Bronchial epithelial cell (primary cell): Measurements from ENCODE around the gene LONRF2. TPM values are rescaled to one million over a fixed set of nuclear protein-coding genes. Genes with fewer than 3 reads are reported as not detected.

Source experiments
- DNase-seq: peaks from one replicate; pipeline ENCODE4 v3.0.0-alpha.2; 2010; ENCODE audit warnings: low read depth
- FAIRE-seq: peaks from 2 replicates; lab custom pipeline; 2011; peaks lifted over from hg19 to GRCh38; lab: Jason Lieb, UNC
- H3K27me3 ChIP-seq: 2 replicates; pipeline ENCODE4 v1.5.1; 2011; ENCODE audit warnings: low read length; ENCODE audit not compliant: control insufficient read depth, insufficient read depth
- H3K36me3 ChIP-seq: 2 replicates; pipeline ENCODE4 v1.5.1; 2011; ENCODE audit warnings: low read length; ENCODE audit not compliant: control insufficient read depth, insufficient read depth
- H3K4me3 ChIP-seq: 2 replicates; pipeline ENCODE4 v1.5.1; 2011; ENCODE audit warnings: mild to moderate bottlenecking, low read depth, low read length, control low read depth
- total RNA-seq: library from RNA; depleted of rRNA; stranded (reverse); fragments of >200 nt; gene quantifications from 2 replicates; pipeline ENCODE4 v1.2.1, GENCODE V29; 2014
- TF ChIP-seq, protein P1 (sequence below): IDR thresholded peaks from 2 replicates; pipeline ENCODE4 v1.5.1; 2011; ENCODE audit warnings: mild to moderate bottlenecking, moderate library complexity, low read length, control low read depth, inconsistent platforms; ENCODE audit not compliant: insufficient read depth, severe bottlenecking

LONRF2 gene
- total RNA-seq, 1 donor from 2014 or later, result not detected

DNA sequence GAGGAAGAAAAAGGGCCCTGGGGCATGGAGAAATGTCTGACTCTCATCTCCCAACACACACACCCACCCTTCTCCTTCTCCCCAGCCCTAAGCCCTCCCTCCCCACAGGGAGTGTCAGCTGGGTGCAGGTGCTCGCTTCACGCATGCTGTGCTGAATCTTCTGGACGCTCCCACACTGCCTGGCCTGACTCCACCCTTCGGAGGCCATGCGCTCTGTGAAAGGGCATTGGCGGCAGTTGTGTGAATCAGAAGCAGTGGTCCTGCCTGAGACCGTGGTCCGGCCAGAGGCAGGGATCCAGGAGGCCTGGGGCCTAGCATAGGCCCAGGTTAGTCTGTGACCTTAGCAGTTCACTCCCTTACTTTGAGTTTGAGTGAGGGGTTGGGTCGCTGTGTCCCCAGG is 57.1 kb downstream of the LONRF2 start:
- H3K27me3 ChIP-seq, result no peaks in the 10 kb centered on the region
- TF ChIP-seq, protein P1, sequence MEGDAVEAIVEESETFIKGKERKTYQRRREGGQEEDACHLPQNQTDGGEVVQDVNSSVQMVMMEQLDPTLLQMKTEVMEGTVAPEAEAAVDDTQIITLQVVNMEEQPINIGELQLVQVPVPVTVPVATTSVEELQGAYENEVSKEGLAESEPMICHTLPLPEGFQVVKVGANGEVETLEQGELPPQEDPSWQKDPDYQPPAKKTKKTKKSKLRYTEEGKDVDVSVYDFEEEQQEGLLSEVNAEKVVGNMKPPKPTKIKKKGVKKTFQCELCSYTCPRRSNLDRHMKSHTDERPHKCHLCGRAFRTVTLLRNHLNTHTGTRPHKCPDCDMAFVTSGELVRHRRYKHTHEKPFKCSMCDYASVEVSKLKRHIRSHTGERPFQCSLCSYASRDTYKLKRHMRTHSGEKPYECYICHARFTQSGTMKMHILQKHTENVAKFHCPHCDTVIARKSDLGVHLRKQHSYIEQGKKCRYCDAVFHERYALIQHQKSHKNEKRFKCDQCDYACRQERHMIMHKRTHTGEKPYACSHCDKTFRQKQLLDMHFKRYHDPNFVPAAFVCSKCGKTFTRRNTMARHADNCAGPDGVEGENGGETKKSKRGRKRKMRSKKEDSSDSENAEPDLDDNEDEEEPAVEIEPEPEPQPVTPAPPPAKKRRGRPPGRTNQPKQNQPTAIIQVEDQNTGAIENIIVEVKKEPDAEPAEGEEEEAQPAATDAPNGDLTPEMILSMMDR, result no peak
- H3K36me3 ChIP-seq, result no peaks in the 10 kb centered on the region
- H3K4me3 ChIP-seq, result no peak overlapping the region
- no peak for DNase-seq
- FAIRE-seq, result no peak

DNA sequence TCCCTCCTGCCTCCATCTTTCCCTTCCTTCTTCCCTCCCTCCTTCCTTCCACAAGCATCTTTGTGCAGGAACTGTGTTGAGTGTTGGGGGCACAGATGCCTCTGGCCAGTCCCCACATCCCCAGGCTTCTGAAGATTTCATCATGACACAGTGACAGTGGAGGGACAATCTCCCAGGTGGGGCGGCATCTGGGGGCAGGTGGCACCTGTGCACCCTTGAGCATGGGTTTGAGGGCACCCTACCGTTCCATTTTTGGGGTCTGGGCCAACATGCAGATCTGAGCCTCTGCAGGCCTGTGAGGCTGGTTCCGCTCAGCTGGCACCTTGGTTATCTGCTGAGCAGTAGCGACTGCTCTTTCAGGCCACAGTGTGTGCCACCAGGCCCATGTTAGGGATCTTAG is 57.6 kb downstream of the LONRF2 start:
- Histone ChIP-seq H3K4me3 (no peak overlapping the region), H3K36me3 (no peaks in the 10 kb centered on the region), H3K27me3 (no peaks in the 10 kb centered on the region)
- DNase-seq (no peak), FAIRE-seq (no peak)
- TF ChIP-seq, protein P1, result no peak

DNA sequence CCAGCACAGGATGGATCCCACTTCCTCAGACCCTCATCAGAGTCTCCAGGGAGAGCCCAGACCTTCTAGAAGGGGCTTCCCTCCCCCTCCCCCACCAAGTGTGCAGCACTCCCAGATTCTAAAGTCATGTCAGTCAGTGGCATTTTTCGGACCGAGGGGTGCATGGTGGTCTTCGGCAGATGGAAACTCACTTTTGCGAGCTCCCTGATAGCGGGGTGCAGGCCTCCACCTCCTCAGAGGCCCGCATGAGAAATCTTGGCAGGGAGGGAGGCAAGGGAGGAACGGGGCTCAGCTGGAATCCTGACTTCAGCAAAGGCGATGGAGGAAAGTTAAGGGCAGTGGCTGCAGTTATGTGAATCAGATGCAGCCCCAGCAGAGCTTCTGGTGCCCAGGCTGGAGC is 58.2 kb downstream of the LONRF2 start:
- Histone ChIP-seq H3K4me3 (no peak overlapping the region), H3K36me3 (no peaks in the 10 kb centered on the region), H3K27me3 (no peaks in the 10 kb centered on the region)
- no peak for DNase-seq
- TF ChIP-seq, protein P1, result no peak
- no peak for FAIRE-seq

DNA sequence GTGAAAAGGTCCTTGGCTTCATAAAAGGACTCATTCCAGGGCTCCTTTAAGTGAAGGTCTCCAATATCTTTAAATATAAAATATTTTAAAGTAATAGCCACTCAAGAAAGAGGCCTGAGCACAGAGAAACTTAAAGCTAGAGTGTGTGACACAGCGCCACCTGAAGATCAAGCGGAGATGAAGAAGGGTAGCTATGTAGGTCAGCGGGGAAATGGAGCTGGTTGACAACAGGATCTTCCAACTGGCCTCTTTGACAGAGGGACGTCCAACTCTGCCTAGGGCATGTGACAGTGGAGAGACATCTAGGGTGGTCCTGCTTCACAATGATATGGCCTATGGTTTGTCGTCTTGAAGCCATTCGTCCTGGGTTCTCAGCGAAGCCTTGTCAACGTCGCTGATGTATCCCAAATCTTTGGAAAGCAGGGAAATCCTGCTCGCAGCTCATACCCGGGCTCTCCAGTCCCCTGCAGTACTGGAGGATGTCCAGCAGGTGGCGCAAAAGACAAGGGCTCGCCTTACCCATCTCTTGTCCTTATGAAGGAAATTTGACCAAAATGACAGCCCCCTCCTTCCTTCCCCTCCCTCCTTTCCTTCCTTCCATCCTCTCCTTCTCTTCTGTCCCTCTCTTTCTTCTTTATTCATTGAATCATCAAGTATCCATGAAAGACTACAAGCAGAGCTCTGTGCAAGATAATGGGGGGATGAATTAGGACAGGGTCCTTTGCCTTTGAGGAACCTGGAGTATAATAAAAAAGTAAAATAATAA is 59.6 kb downstream of the LONRF2 start:
- FAIRE-seq, result no peak
- DNase-seq, result peak; percentile 36
- Histone ChIP-seq H3K4me3 (no peak overlapping the region), H3K27me3 (no peaks in the 10 kb centered on the region), H3K36me3 (no peaks in the 10 kb centered on the region)
- TF ChIP-seq, protein P1, result peak; percentile 97

DNA sequence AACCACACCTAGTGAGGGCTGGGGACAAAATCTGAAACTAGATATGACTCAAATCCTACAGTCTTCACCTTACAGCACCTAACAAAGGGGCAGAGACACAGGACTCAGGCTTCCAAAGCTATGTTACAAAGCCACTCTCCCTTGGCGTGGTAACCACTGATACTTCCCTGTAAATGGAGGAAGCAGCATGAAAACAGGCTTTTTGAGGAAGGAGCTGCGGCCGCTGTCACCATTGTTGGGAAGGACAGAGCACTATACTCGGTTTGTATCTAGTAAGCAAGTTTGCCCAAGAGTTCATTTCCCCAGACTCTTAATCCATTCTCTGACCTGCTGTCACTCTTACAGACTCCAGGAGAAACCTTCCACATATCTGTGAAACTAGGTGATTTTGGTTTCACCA is 60.3 kb downstream of the LONRF2 start:
- DNase-seq, result no peak
- Histone ChIP-seq H3K4me3 (no peak overlapping the region), H3K27me3 (no peaks in the 10 kb centered on the region), H3K36me3 (no peaks in the 10 kb centered on the region)
- FAIRE-seq, result no peak
- TF ChIP-seq, protein P1, result no peak
